ENCODE measurements around the gene SYP.

- no peak for TF ChIP-seq EZH2 (IDR thresholded peaks at IDR 0.05; ENCODE audit: borderline replicate concordance, control insufficient read depth, low read depth, low read length)
- no peak for TF ChIP-seq IRF3 (IDR thresholded peaks at IDR 0.05)
- no peak for TF ChIP-seq ZBED1 (IDR thresholded peaks at IDR 0.05; ENCODE audit: borderline replicate concordance)
These were observed 3.5 kb upstream of the SYP start for GRCh38 chrX:49203536-49203935.

Measured in GM12878 (cell line).